Measurements from ENCODE around the gene KAZN.
A peak's percentile ranks its signal among the peaks of the same experiment; 100 is the strongest.

The KAZN gene

GRCh38 chr1:15055736-15056415, 457.4 kb downstream of the KAZN start:
- DNase-seq (ENCODE audit: low spot score): no peak
- in situ Hi-C loops (cut with MboI; ENCODE audit: low sequenced_read_pairs, unreplicated experiment): no loop called here
- no peak for TF ChIP-seq CTCF (IDR thresholded peaks at IDR 0.05; ENCODE audit: borderline replicate concordance, control extremely low read depth, extremely low read depth, insufficient read depth, missing control alignments)

DNA sequence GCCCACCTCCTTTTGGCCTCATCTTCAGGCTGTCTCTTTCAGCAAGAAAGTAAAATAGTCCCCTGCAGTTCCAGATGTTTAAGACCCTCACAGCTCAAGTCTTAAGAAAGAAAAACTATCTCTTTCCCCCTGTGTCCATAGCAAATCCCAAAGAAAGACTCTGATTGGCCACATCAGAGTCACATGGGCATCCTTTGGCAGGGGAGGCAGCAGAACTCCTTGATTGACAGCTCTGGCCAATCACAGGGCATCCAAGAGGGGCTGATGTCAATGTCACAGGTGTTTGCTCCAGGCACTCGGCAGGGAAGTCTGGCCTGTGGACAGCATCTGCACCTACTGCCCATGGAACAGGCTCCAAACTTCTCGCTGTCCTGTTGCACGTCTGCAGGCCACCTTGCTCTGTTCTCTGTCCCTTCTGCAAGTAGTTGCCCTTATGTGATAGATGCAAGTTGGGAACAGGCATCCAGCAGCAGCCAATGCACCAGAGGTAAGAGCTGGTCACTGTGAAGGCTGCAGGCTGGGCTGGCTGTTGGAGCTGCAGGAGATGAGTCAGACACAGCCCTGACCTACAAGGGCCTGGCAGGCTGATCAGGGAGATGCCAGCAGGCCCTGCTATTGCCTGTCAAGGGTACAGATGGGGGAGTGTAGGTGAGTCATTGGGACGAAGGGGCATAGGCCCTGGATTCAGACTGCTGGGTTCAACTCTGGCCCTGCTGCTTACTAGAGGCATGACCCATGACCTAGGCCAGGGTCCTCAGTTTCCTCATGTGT, 458.2 kb downstream of the KAZN start:
- TF ChIP-seq CTCF (IDR thresholded peaks at IDR 0.05; ENCODE audit: borderline replicate concordance, control extremely low read depth, extremely low read depth, insufficient read depth, missing control alignments): no peak
- DNase-seq (ENCODE audit: low spot score): no peak
- in situ Hi-C loops (cut with MboI; ENCODE audit: low sequenced_read_pairs, unreplicated experiment): no loop called here

DNA sequence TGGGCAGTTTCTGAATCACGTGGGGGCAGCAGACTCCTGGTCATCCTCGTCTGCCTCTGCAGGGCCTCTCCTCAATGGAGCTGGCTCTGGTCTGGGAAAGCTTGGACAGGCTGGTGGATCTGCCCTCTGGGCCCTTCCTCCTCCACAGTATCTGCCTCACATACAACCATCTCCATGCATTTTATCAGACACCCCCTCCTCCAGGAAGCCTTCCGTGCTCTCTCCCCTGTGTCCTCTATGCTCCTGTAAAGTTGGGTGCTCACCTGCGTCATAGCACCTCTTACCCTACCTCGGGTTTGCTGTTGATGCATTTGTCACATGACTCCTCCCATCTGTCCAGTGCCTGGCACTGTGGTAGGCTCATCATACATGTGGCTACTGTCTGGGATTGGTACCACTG, 459.3 kb downstream of the KAZN start:
- TF ChIP-seq CTCF (IDR thresholded peaks at IDR 0.05; ENCODE audit: borderline replicate concordance, control extremely low read depth, extremely low read depth, insufficient read depth, missing control alignments): no peak
- in situ Hi-C loops (cut with MboI; ENCODE audit: low sequenced_read_pairs, unreplicated experiment): no loop called here
- no peak for DNase-seq (ENCODE audit: low spot score)

DNA sequence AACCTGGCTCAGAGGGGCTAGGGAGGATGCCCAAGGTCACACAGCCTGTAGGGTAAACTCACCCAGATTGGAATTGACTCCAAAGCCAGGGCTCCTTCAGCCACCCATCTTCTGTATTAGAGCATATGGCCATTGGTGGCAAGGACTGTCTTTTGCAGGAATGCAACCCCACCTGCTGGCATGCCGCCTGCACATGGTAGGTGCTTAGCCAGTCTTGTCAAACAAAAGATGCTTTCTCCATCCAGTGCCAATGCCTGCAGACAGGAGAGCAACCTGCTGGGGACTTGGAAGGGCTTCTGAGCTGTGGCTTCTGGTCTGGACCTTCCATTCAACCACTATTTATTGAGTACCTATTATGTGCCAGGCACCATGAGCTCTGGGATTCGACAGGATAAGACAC, 459.8 kb downstream of the KAZN start:
- in situ Hi-C loops (cut with MboI; ENCODE audit: low sequenced_read_pairs, unreplicated experiment): no loop called here
- TF ChIP-seq CTCF (IDR thresholded peaks at IDR 0.05; ENCODE audit: borderline replicate concordance, control extremely low read depth, extremely low read depth, insufficient read depth, missing control alignments): no peak
- no peak for DNase-seq (ENCODE audit: low spot score)

DNA sequence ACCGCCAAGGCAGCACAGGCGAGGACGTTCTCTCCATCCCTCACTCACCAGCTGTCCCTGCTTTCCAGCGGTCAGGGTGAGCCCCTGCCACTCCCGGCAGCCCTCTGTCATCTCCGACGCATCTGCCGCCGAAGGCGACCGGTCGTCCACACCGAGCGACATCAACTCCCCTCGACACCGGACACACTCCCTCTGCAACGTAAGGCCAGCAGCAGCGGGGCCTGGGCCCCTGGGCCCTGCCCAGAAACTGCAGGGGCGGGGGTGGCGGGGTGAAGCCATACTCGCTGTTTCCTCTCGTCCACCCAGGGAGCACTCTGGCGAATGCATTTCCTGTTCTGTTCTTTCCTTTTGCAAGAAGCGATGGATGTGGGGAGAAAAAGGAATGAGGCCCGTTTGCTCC, 461.6 kb downstream of the KAZN start:
- TF ChIP-seq CTCF (IDR thresholded peaks at IDR 0.05; ENCODE audit: borderline replicate concordance, control extremely low read depth, extremely low read depth, insufficient read depth, missing control alignments): no peak
- in situ Hi-C loops (cut with MboI; ENCODE audit: low sequenced_read_pairs, unreplicated experiment): no loop called here
- DNase-seq (ENCODE audit: low spot score): no peak

DNA sequence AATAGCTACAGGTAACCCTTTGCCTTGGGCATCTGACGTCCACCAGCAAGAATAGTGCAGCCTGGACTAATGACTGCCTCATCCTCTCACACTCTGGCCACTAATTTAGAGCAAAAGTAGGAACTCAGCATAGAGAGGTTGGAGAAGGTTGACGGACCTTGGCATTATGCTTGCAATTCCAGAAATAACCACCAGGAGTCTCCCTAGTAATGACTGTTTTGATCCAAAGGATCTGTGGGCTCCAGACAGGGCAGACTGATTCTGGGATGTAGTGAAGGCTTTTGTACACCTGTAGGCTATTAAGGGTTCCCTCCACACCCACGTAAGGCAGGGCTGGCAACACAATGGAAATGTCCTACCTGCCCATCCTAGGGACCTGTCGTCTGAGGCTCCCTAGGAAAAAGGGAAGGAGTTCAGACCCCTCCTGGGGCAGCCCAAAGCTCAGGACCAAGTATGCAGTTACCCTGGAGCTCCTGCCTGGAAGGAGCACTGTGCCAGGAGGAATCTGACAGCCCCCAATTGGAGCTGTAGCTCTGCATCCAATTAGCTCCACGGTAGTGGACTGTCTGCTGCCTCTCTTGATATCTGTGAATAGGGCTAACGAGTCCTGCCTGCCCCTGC, 464.1 kb downstream of the KAZN start:
- no peak for DNase-seq (ENCODE audit: low spot score)
- peak; percentile 5 for TF ChIP-seq CTCF (IDR thresholded peaks at IDR 0.05; ENCODE audit: borderline replicate concordance, control extremely low read depth, extremely low read depth, insufficient read depth, missing control alignments)
- in situ Hi-C loops (cut with MboI; ENCODE audit: low sequenced_read_pairs, unreplicated experiment): no loop called here
